CD14-positive monocyte (primary cell): ENCODE data around the gene SLK. TPM values are rescaled to one million over a fixed set of nuclear protein-coding genes. Genes with fewer than 3 reads are reported as not detected.

Experiments
- DNase-seq, 3 donors: peaks; one replicate each; pipeline ENCODE4 v3.0.0-alpha.2; 2011 to 2022
- H2AFZ ChIP-seq: 2 replicates; pipeline ENCODE4 v1.6.0; 2012; ENCODE audit warnings: mild to moderate bottlenecking, low read depth, low read length, inconsistent platforms; ENCODE audit not compliant: insufficient read depth, poor library complexity, severe bottlenecking
- H3K27ac ChIP-seq, 2 donors: 1 replicate in 1 of 2; 2 replicates in 1 of 2; pipeline ENCODE4 v1.5.1; 2012 to 2013; ENCODE audit warnings: low read length in 2 of 2, control low read depth in 1 of 2, inconsistent platforms in 1 of 2, low read depth in 1 of 2, mild to moderate bottlenecking in 1 of 2
- H3K27me3 ChIP-seq, 2 donors: one replicate each; pipeline versions ENCODE4 v1.6.0 to v1.6.1; 2011 to 2013; ENCODE audit warnings: low read length in 2 of 2; ENCODE audit not compliant: control insufficient read depth in 2 of 2, insufficient read depth in 2 of 2
- H3K36me3 ChIP-seq, 2 donors: replicated peaks in 1 of 2; 1 replicate in 1 of 2; 2 replicates in 1 of 2; pipeline versions ENCODE4 v1.5.1 to v1.6.1; 2012 to 2013; ENCODE audit warnings: low read length in 2 of 2, control low read depth in 1 of 2, inconsistent platforms in 1 of 2, mild to moderate bottlenecking in 1 of 2; ENCODE audit not compliant: insufficient read depth in 2 of 2, control insufficient read depth in 1 of 2
- H3K4me1 ChIP-seq, 2 donors: 1 replicate in 1 of 2; 2 replicates in 1 of 2; pipeline versions ENCODE4 v1.5.1 to v1.6.1; 2012 to 2013; ENCODE audit warnings: low read length in 2 of 2, control low read depth in 1 of 2, inconsistent platforms in 1 of 2, mild to moderate bottlenecking in 1 of 2, moderate library complexity in 1 of 2; ENCODE audit not compliant: insufficient read depth in 2 of 2, control insufficient read depth in 1 of 2
- H3K4me2 ChIP-seq: replicated peaks from 2 replicates; pipeline ENCODE3; 2012; ENCODE audit warnings: low read length, moderate library complexity, mild to moderate bottlenecking; ENCODE audit not compliant: poor library complexity, severe bottlenecking; ENCODE audit errors: extremely low read depth
- H3K4me3 ChIP-seq, 3 experiments: fragments of 200-600 bp in 1 of 3; sonication (generic) in 1 of 3; replicated peaks in 1 of 3; 1 replicate in 2 of 3; 2 replicates in 1 of 3; pipeline ENCODE4 v1.5.1; 2011 to 2013; ENCODE audit warnings: low read length in 3 of 3, mild to moderate bottlenecking in 3 of 3, control low read depth in 2 of 3, low read depth in 2 of 3, inconsistent platforms in 1 of 3, moderate library complexity in 1 of 3
- H3K79me2 ChIP-seq: 2 replicates; pipeline ENCODE4 v1.6.0; 2012; ENCODE audit warnings: mild to moderate bottlenecking, control low read depth, inconsistent platforms, low read length, moderate library complexity; ENCODE audit not compliant: insufficient read depth
- H3K9ac ChIP-seq: 2 replicates; pipeline ENCODE4 v1.6.0; 2017; ENCODE audit warnings: low read length, mild to moderate bottlenecking; ENCODE audit not compliant: insufficient read depth, poor library complexity, severe bottlenecking
- H3K9me3 ChIP-seq, 2 donors: replicated peaks in 1 of 2; 1 replicate in 1 of 2; 2 replicates in 1 of 2; pipeline versions ENCODE4 v1.5.1 to v1.6.1; 2012 to 2013; ENCODE audit warnings: low read length in 2 of 2, control low read depth in 1 of 2; ENCODE audit not compliant: control insufficient read depth in 1 of 2, insufficient read depth in 1 of 2
- H4K20me1 ChIP-seq: 2 replicates; pipeline ENCODE4 v1.6.0; 2012; ENCODE audit warnings: mild to moderate bottlenecking, low read length, control low read depth, moderate library complexity; ENCODE audit not compliant: insufficient read depth
- H3K27ac Mint-ChIP-seq, 7 donors: one replicate each; pipeline ENCODE4 v1.8.0; 2020; ENCODE audit warnings: mild to moderate bottlenecking in 7 of 7, mixed read lengths in 7 of 7, moderate library complexity in 6 of 7, inconsistent platforms in 2 of 7
- H3K27me3 Mint-ChIP-seq, 3 donors: one replicate each; pipeline ENCODE4 v1.8.0; 2021 to 2022; ENCODE audit warnings: low read depth in 3 of 3, mild to moderate bottlenecking in 3 of 3, mixed read lengths in 3 of 3, moderate library complexity in 3 of 3, inconsistent platforms in 1 of 3
- H3K36me3 Mint-ChIP-seq, 2 donors: one replicate each; pipeline ENCODE4 v1.8.0; 2020; ENCODE audit warnings: mixed read lengths in 2 of 2, inconsistent platforms in 1 of 2, mild to moderate bottlenecking in 1 of 2
- H3K4me1 Mint-ChIP-seq: one replicate; pipeline ENCODE4 v1.8.0; 2020; ENCODE audit warnings: mild to moderate bottlenecking, mixed read lengths
- H3K4me3 Mint-ChIP-seq, 2 donors: one replicate each; pipeline ENCODE4 v1.8.0; 2020; ENCODE audit warnings: mild to moderate bottlenecking in 2 of 2, mixed read lengths in 2 of 2, moderate library complexity in 1 of 2
- H3K9me3 Mint-ChIP-seq, 7 donors: one replicate each; pipeline ENCODE4 v1.8.0; 2020 to 2022; ENCODE audit warnings: mixed read lengths in 7 of 7, mild to moderate bottlenecking in 6 of 7, moderate library complexity in 6 of 7, inconsistent platforms in 2 of 7
- CTCF ChIP-seq: fragments of 200-600 bp; IDR thresholded peaks from one replicate; pipeline ENCODE4 v1.8.0; 2022; ENCODE audit warnings: antibody characterized with exemption, mild to moderate bottlenecking
- WGBS: methylation state at CpG from one replicate; pipeline ENCODE4 v1.1.5; 2013; ENCODE audit warnings: missing lambda C conversion rate; ENCODE audit not compliant: insufficient coverage; 5-methylcytosine and 5-hydroxymethylcytosine counted together
- intact Hi-C, 2 donors: fragments of 100-400 bp; cut with micrococcal nuclease; formaldehyde crosslinking; loops; one replicate each; pipeline versions ENCODE4 v1.15.0 to v1.15.1; 2023
- polyA plus RNA-seq, 3 donors: library from polyadenylated mRNA; depleted of rRNA in 1 of 3; unstranded in 2 of 3; stranded (reverse) in 1 of 3; fragments of 300-500 nt in 2 of 3; fragments of >200 nt in 1 of 3; fragmentation: Illumina TruSeq in 2 of 3; gene quantifications; 1 replicate in 2 of 3; 2 replicates in 1 of 3; pipeline ENCODE4 v1.2.3, GENCODE V29; 2012 to 2021

The SLK gene
- polyA plus RNA-seq, 3 donors, result 2.9 to 6.5 (median 4.4) TPM

DNA sequence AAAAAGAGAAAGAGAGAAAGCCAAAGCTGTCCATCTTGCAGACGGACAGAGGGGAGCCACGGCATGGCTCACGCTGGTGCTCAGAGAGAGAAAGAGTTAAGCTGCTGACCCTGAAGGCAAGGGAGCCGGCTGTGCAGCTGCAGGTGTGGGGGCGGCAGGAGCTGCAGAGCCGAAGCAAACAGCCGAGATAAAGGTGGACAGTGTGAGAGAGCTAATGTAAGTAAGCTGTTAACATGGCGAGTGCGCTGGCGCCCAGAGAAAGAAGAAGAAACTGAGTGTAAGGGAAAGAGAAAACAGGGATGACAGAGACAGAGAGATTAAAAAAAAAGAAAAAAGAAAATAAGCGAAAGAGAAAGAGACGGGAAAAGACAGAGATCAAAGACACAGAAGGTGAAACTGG, 100.6 kb downstream of the SLK start:
- Histone ChIP-seq H3K27me3 (no peaks in the 10 kb centered on the region), H3K4me2 (no peak overlapping the region), H3K9me3 (no peaks in the 10 kb centered on the region), H3K27ac (no peak overlapping the region), H3K79me2 (no peaks in the 10 kb centered on the region), H3K9ac (no peak overlapping the region), H3K36me3 (no peaks in the 10 kb centered on the region), H3K4me1 (no peaks in the 10 kb centered on the region), H2AFZ (no peak overlapping the region), H4K20me1 (no peaks in the 10 kb centered on the region), H3K4me3 (no peak overlapping the region)
- H3K9me3 Mint-ChIP-seq, result peaks cover 0 to 2% (median 0%) of the 10 kb centered on the region in 7 donors
- H3K27me3 Mint-ChIP-seq, result peaks cover 0 to 5% (median 1%) of the 10 kb centered on the region in 3 donors
- no peaks in the 10 kb centered on the region for H3K36me3 Mint-ChIP-seq
- no peak for TF ChIP-seq CTCF
- no peak for DNase-seq
- no peak overlapping the region for H3K4me3 Mint-ChIP-seq
- intact Hi-C loops, result no loop called here
- H3K27ac Mint-ChIP-seq, result no peak overlapping the region
- no peaks in the 10 kb centered on the region for H3K4me1 Mint-ChIP-seq
- 97% methylated on average over 12 of the region's 12 CpGs for WGBS

- Histone ChIP-seq H3K9ac (no peak overlapping the region), H4K20me1 (no peaks in the 10 kb centered on the region), H3K27ac (no peak overlapping the region), H3K4me1 (no peaks in the 10 kb centered on the region), H3K27me3 (no peaks in the 10 kb centered on the region), H2AFZ (peak overlapping the region; percentile 5), H3K9me3 (no peaks in the 10 kb centered on the region), H3K36me3 (no peaks in the 10 kb centered on the region), H3K4me2 (no peak overlapping the region), H3K4me3 (no peak overlapping the region), H3K79me2 (no peaks in the 10 kb centered on the region)
- intact Hi-C loops, result loop anchor here in 1 of 2 donors (10.0 kb wide), 1 partner anchor 65 kb away; no protein-coding TSS in a partner anchor
- no peak overlapping the region for H3K4me3 Mint-ChIP-seq
- 84% methylated on average over 3 of the region's 6 CpGs for WGBS
- DNase-seq, result no peak
- TF ChIP-seq CTCF, result no peak
- H3K4me1 Mint-ChIP-seq, result no peaks in the 10 kb centered on the region
- peaks cover 0 to 2% (median 0%) of the 10 kb centered on the region in 7 donors for H3K9me3 Mint-ChIP-seq
- H3K27me3 Mint-ChIP-seq, result peaks cover 0 to 6% (median 0%) of the 10 kb centered on the region in 3 donors
- no peaks in the 10 kb centered on the region for H3K36me3 Mint-ChIP-seq
- no peak overlapping the region for H3K27ac Mint-ChIP-seq
Measured at GRCh38 chr10:104069613-104070012, 102.7 kb downstream of the SLK start.
